GM12892 (cell line): Measurements from ENCODE around the gene NUDT14.

Experiments used
- DNase-seq: peaks from one replicate; pipeline ENCODE4 v3.0.0; 2011; ENCODE audit not compliant: insufficient read length
- FAIRE-seq: peaks from 2 replicates; lab custom pipeline; 2011; peaks lifted over from hg19 to GRCh38; lab: Jason Lieb, UNC
- POLR2A ChIP-seq: IDR thresholded peaks from 2 replicates; pipeline ENCODE4 v1.6.1; 2011; ENCODE audit warnings: low read depth, low read length, control low read depth
- POLR2AphosphoS5 ChIP-seq: IDR thresholded peaks from 2 replicates; pipeline ENCODE4 v1.6.1; 2011; ENCODE audit warnings: low read depth, low read length, control low read depth
- TAF1 ChIP-seq: IDR thresholded peaks from 2 replicates; pipeline ENCODE4 v1.6.1; 2011; ENCODE audit warnings: low read depth, mild to moderate bottlenecking, control low read depth, low read length, borderline replicate concordance

The NUDT14 gene

DNA sequence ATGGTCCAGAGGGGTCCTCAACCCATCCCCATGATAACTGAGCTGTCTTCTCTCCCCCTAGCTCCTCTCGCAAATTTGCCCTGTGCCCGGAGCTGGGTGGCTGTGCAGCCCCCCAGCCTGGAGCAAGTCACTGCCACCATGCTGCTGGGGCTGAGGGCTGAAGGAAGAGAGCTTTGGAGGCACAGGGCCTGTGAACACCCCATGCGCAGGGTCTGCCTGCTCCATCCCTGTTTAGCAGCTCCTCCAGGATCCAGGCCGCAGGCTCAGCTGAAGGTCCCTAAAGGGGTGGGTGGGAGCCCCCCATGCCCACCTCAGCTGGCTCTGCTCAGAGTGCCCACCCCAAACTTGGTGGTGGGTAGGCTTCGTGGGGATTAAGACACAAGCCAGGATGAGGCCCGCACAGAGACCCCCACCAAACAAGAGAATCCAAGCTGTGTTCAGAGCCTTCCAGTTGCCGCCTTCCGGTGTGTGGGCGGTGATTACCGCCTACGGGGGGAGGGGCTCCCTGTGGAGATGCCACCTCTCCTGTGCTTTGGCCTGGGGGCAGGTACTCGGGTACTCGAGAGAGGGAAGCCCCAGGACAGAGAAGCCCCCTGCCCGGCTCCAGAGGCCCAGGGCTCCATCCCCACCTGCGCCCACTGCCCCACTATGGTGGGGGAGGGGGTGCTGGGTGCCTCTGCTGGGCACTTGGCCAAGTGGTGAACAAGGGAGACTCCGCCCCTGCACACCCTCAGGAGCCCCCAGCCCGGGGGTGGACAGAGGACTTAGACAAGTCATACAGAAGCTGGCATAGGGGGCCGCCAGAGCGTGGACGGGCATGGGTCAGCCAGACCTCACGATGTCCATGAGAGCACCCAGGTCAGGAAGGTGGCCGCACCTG, 11.1 kb downstream of the NUDT14 start:
- no peak for DNase-seq
- TF ChIP-seq POLR2AphosphoS5 (no peak), POLR2A (no peak), TAF1 (no peak)
- no peak for FAIRE-seq

DNA sequence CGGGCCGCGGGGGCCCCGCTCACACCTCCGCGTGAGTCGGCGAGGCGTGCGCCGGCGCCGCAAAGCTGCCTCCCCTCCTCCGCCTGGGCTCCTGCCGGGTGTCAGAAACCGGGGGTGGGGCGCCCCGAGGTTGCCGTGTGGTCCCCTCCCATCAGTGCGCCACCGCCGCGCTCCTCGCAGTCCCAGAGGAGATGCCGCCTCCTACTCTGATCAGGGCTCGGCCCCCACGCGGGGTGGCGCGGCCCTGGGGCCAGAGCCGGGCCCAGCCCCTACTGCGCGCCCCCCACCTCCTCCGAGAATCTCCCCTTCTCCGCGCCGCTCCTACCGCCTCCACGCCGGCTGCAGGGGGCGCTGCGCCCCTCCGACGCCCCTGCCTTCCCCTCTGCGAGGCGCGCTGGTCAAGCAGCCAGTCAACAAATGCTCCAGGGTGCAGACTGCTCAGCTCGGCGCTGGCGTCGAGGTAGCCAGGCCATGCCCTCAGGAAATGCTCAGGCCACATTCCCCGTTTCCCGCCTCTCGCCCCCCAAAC, 12.1 kb downstream of the NUDT14 start:
- no peak for DNase-seq
- no peak for TF ChIP-seq POLR2AphosphoS5
- TF ChIP-seq TAF1: no peak
- no peak for TF ChIP-seq POLR2A
- FAIRE-seq: no peak

DNA sequence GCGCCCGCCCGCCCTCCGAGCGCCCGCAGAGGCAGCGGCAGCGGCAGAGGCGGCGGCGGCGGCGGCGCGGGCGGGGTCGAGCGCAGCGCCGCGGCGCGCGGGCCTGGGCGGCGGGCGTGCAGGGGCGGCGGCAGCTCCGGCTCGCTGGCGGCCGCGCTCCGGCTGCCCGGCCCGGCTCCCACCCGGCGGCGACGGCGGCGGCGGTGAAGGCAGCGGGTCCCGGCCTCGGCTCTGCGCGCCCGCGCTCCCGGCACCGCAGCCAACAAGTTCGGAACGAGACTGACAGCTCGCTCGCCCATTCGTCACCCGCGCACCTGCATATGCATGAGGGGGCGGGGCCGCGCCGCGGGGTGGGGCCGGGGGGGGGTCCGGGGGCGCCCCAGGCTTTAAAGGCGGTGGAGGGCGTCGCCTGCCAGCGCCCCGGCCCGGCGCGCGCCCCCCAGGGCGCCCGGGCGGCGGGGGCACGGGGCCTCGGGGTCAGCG, 12.6 kb downstream of the NUDT14 start, which contains the start of gene JAG2:
JAG2 (minus strand) TSS at position 281 of the 483 bp plus-strand sequence. CDS start 356 bp downstream, outside the sequence.
- FAIRE-seq: no peak
- TF ChIP-seq TAF1: no peak
- TF ChIP-seq POLR2A: no peak
- TF ChIP-seq POLR2AphosphoS5: no peak
- no peak for DNase-seq

DNA sequence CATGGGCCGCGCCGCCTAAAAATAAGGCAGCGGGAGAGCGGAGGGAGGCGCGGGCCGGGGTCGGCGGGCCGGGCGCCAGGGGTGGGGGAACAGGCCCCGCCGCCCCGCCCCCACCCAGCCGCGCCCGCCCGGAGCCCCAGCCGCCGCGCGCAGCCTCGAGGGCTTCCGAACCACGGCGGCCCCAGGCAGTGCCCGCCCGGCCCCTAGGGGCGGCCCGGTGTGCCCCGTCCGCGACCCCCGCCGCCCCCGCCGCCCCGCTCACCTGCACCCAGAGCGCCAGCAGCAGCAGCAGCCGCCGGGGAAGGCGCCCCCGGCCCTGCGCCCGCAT, 13.1 kb downstream of the NUDT14 start:
- DNase-seq: no peak

DNA sequence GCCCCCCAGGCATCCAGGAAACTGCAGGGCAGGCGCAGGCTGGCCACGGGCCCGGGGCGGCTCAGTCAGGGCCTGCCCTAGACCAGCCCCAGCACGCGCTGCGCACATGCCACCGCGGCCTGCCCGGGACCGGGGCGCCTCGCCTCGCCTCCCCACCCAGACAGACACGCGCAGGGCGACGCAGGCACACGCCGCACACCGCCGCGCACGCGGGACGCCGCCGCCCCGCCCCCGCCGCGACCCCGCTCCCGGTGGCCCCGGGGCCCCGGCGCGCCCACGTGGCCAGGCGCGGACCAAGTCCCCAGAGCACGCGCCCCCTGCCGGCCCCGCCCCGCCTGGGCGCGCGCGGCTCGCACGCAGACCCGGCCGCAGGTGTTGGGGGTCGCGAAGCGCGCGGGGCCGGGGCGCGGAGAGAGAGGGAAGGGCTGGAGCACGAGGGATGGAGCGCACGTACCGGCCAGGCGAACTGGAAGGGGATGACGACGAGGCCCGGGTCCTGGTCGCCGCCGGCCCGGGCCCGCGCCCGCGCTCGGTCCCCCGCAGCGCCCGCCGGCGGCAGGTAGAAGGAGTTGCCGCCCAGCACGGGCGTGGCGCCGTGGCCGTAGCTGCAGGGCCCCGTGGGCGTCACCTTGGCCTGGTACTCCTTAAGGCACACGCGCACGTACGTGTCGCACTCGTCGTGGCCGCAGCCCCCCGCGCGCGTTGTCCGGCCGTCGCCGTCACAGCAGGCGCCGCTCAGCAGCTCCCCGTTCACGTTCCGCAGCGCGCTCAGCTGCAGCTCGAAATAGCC, 13.6 kb downstream of the NUDT14 start:
- no peak for TF ChIP-seq TAF1
- TF ChIP-seq POLR2A: no peak
- TF ChIP-seq POLR2AphosphoS5: no peak
- no peak for FAIRE-seq
- DNase-seq: no peak

More for the DNA sequence above, 13.1 kb downstream of the NUDT14 start:
- no peak for FAIRE-seq
- no peak for TF ChIP-seq POLR2A
- no peak for TF ChIP-seq POLR2AphosphoS5
- TF ChIP-seq TAF1: no peak

DNA sequence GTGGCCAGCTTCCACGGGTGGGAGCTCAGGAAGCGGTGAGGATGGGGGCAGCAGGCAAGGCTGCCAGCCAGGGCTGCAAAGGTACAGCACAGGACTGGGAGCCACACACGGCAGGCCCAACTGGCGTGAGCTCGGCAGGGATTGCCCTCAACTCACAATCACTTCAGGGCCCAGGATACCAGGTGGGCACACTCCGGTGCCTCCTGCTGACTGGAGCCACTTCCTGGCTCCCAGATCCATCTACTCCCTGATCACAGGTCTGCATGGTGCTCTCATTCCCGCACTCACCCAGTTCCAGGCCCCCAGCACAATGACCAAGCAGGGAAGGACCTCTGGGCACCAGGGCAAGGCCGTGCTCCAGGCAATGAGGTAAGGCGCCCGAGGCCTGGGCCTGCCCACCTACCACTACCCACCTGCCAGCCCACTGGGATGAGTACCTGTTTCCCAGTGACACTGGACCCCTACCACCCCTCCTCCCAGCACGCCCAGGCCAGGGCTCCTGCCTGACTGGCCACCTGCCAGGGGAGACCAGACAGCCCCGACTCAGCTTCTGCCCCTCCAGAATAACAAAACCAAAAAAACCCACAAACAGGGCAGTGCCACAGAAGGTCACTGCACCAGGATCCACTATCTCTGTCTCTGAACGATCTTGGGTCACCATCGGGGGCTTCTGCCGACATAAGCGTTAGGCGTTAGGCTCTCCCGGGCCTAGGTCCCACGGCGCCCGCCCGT, 14.4 kb downstream of the NUDT14 start:
- TF ChIP-seq POLR2AphosphoS5: no peak
- no peak for TF ChIP-seq TAF1
- no peak for TF ChIP-seq POLR2A
- FAIRE-seq (no peak), DNase-seq (no peak)

DNA sequence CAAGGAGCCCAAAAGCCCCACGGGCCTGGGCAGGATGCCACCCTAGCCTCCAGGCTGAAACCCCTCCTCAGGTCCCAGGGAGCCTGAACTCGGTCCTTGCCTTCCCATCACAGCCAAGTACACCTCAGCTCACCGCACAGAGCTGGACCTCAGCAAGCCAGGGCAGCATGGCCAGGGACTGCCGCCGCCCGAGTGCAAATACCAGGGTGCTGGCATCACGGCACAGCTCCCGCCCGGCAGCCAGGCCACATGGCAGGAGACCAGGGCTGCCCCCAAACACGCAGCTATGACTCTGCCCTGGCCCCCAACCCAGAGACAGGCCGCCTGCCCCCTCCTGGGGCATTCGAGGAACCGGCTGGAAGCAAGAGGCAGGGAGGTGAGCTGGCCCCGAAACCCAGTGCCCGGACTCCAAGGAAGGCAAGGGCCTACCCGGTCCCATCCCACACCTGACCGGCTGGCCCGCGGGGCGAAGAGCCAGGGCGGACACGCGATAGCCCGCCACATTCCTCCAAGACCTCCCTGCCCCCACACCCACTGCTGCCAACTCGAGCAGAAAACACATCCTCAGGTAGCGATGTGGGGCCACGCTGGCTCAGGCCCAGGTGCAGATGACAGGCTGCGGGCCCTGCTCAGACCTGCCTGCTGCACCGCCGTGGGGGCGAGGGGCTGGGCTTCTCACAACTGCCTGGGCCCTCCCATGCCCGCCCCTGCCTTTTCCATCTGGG, 15.2 kb downstream of the NUDT14 start:
- DNase-seq (no peak), FAIRE-seq (no peak)
- TF ChIP-seq POLR2A: no peak
- TF ChIP-seq TAF1: no peak
- no peak for TF ChIP-seq POLR2AphosphoS5

DNA sequence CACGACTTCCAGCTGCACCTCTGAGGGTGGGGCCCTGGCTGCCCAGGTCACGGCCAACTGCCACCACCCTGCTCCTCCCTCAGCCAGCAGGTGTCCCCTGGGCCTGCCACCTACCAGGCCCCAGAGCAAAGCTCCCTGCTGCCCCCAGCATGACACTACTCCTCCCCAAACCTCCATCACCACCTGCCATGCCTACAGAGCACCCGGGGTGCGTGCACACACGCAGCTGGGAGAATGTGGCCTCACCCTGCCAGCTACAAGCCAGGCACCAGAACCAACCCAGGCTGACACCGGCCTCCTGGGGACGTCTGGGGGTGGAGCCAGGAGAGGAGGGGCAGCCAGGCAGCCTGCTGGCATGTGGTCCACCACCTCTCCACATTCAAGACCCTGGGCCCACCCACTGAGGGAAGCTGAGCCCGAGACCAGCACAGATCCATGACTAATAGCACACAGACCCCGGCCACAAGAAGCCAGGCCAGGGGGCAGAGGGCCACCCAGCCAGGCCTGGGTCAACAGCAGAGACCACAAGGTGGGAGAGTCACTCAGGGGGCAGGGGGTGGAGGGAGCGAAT, 15.9 kb downstream of the NUDT14 start:
- DNase-seq: no peak
- TF ChIP-seq TAF1: no peak
- TF ChIP-seq POLR2AphosphoS5: no peak
- no peak for TF ChIP-seq POLR2A
- FAIRE-seq: no peak

DNA sequence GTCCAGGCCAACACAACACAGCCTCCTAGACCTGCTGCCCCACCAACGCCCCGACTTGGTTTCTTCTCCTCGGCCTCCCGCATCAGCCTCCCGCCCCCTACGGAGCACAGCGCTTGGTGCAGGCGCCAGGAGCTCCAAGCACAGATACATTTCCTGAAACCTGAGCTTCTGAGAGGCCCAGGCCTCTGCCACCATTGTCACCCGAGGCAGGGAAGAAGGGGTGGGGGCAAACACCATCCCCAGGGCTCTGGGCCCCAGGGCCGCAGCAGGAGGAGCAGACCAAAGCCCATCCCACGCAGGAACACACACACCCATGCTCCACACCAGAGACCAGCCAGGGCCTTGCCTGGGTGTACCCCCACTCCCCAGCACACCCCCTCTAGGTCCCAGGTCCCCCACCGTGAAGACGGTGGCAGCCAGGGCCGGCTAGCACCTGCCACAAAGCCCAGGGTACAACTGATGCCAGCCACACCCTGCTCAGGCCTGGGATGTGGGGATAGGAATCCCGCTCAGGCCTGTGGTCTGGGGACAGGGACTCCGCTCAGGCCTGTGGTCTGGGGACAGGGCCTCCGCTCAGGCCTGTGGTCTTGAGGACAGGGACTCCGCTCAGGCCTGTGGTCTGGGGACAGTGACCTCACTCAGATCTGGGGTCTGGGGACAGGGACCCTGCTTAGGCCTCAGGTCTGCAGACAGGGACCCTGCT, 17.9 kb downstream of the NUDT14 start:
- FAIRE-seq (no peak), DNase-seq (no peak)
- TF ChIP-seq POLR2AphosphoS5: no peak
- TF ChIP-seq POLR2A: no peak
- TF ChIP-seq TAF1: no peak

DNA sequence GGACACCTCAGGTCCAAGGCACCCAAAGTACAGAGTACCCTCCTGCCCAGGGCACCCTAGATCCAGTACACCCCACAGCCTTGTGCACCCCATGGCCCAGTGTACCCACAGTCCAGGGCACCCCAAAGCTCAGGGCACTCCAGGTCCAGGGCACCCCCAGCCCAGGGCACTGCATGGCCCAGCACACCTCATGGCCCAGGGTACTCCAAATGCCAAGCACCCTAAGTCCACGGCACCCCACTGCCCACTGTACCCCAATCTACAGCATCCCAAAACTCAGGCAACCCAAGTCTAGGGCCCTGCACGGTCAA, 18.5 kb downstream of the NUDT14 start:
- FAIRE-seq (no peak), DNase-seq (no peak)
- TF ChIP-seq POLR2A (no peak), TAF1 (no peak), POLR2AphosphoS5 (no peak)
